ENCODE data around the gene ASB9.
"Not testable (repeated sequence)": the region's sequence is repeated elsewhere in the genome, so short reads cannot be mapped to it uniquely, and the experiment has no call there.

The ASB9 gene

GRCh38 chrX:15241301-15241700 lies 28.6 kb downstream of the ASB9 start:
- DNase-seq, result no peak

- no peak for DNase-seq
These were observed 29.5 kb downstream of the ASB9 start for GRCh38 chrX:15240414-15240813.

- DNase-seq, result no peak
These were observed 33.7 kb downstream of the ASB9 start for GRCh38 chrX:15236146-15236545.

- DNase-seq, result no peak
These were observed 34.9 kb downstream of the ASB9 start for GRCh38 chrX:15235001-15235400.

- no peak for DNase-seq
These were observed 36.4 kb downstream of the ASB9 start for GRCh38 chrX:15233416-15234015.

GRCh38 chrX:15224747-15225146 lies 45.1 kb downstream of the ASB9 start:
- no peak for DNase-seq

- no peak for DNase-seq
These were observed 48.6 kb downstream of the ASB9 start for GRCh38 chrX:15221321-15221720.

- no peak for DNase-seq
These were observed 52.7 kb downstream of the ASB9 start for GRCh38 chrX:15217161-15217560.

GRCh38 chrX:15216280-15216679 lies 53.6 kb downstream of the ASB9 start:
- DNase-seq, result no peak

GRCh38 chrX:15215366-15215765 lies 54.5 kb downstream of the ASB9 start:
- no peak for DNase-seq

GRCh38 chrX:15214588-15214987 lies 55.3 kb downstream of the ASB9 start:
- DNase-seq, result no peak

GRCh38 chrX:15209096-15209495 lies 60.8 kb downstream of the ASB9 start:
- no peak for DNase-seq

- DNase-seq, result no peak
These were observed 61.9 kb downstream of the ASB9 start for GRCh38 chrX:15207994-15208393.

- no peak for DNase-seq
These were observed 62.5 kb downstream of the ASB9 start for GRCh38 chrX:15207384-15207783.

GRCh38 chrX:15206306-15206705 lies 63.6 kb downstream of the ASB9 start:
- no peak for DNase-seq

GRCh38 chrX:15204130-15204751 lies 65.6 kb downstream of the ASB9 start:
- DNase-seq, result no peak

- DNase-seq, result no peak
These were observed 66.2 kb downstream of the ASB9 start for GRCh38 chrX:15203694-15204093.

GRCh38 chrX:15202454-15203177 lies 67.3 kb downstream of the ASB9 start:
- DNase-seq, result no peak

GRCh38 chrX:15200871-15201270 lies 69.0 kb downstream of the ASB9 start:
- DNase-seq, result no peak

- not testable (repeated sequence) for DNase-seq
These were observed 71.2 kb downstream of the ASB9 start for GRCh38 chrX:15198608-15199202.

- DNase-seq, result no peak
These were observed 75.7 kb downstream of the ASB9 start for GRCh38 chrX:15194146-15194545.
